Choroid plexus epithelial cell (primary cell): ENCODE data around the gene RIPPLY3.
A peak's percentile ranks its signal among the peaks of the same experiment; 100 is the strongest.
"Not testable (repeated sequence)": the region's sequence is repeated elsewhere in the genome, so short reads cannot be mapped to it uniquely, and the experiment has no call there.

ENCODE experiments used
- DNase-seq: peaks from one replicate; pipeline ENCODE4 v3.0.0-alpha.2; 2010; ENCODE audit warnings: low read depth
- H3K4me3 ChIP-seq: 2 replicates; pipeline ENCODE4 v1.5.1; 2011; ENCODE audit warnings: low read depth, mild to moderate bottlenecking, control low read depth, low read length, moderate library complexity
- TF ChIP-seq, protein P1 (sequence below): conservative IDR thresholded peaks from 2 replicates; pipeline ENCODE4 v1.5.1; 2011; ENCODE audit warnings: low read depth, mild to moderate bottlenecking, control low read depth, inconsistent platforms, low read length, moderate library complexity

Gene RIPPLY3

DNA sequence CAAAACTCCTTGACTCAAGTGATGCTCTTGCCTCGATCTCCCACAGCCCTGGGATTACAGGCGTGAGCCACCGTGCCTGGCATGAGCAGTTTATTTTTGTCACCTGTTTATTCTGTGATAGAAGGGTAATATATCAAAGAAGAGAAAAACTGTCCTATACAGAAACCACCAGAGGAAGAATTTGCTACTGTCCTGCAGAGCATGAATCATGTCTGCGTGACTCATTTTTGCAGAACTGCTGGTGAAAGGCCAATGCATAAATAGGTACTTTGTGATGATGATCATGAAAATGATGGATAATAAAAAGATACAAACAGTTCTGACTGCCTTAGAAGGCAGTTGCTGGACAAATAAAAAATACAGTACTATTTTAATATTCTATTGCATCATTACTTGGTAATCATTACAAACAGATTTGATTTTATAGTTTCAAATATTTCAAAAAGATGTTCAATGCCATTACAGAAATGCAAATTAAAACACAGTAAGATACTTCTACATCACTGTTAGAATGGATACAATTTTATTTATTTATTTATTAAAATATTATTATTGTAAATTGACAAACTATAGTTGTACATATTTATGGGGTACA is 26.5 kb downstream of the RIPPLY3 start:
- H3K4me3 ChIP-seq: no peak overlapping the region
- TF ChIP-seq, protein P1, sequence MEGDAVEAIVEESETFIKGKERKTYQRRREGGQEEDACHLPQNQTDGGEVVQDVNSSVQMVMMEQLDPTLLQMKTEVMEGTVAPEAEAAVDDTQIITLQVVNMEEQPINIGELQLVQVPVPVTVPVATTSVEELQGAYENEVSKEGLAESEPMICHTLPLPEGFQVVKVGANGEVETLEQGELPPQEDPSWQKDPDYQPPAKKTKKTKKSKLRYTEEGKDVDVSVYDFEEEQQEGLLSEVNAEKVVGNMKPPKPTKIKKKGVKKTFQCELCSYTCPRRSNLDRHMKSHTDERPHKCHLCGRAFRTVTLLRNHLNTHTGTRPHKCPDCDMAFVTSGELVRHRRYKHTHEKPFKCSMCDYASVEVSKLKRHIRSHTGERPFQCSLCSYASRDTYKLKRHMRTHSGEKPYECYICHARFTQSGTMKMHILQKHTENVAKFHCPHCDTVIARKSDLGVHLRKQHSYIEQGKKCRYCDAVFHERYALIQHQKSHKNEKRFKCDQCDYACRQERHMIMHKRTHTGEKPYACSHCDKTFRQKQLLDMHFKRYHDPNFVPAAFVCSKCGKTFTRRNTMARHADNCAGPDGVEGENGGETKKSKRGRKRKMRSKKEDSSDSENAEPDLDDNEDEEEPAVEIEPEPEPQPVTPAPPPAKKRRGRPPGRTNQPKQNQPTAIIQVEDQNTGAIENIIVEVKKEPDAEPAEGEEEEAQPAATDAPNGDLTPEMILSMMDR: no peak
- DNase-seq: peak; percentile 81

DNA sequence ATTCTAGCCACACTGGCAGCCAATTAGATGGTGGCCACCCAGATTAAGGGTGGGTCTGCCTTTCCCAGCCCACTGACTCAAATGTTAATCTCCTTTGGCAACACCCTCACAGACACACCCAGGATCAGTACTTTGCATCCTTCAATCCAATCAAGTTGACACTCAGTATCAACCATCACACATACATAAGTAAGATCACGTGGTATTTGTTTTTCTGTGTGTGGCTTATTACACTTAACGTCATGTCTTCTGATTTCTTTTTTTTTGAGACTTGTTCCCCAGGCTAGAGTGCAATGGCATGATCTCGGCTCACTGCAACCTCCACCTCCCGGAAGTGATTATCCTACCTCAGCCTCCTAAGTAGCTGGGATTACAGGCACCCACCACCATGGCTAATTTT is 27.9 kb downstream of the RIPPLY3 start:
- DNase-seq, H3K4me3 ChIP-seq: not testable (repeated sequence)

DNA sequence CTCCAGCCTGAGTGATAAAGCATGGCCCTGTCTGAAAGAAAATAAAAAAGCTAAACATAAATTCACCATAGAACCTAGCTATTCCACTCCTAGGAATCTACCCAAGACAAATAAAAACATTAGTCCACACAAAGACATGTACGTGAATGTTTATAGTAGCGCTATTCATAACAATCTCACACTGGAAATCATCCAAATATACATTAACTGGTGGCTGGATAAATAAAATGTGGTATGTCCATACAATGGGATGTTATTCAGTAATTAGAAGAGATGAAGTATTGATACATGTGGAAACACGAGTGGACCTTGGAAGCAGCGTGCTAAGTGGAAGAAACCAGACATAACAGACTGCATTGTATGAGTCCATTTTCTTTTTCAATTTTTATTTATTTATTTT is 29.7 kb downstream of the RIPPLY3 start:
- H3K4me3 ChIP-seq: no peak overlapping the region
- TF ChIP-seq, protein P1: no peak
- DNase-seq: no peak

DNA sequence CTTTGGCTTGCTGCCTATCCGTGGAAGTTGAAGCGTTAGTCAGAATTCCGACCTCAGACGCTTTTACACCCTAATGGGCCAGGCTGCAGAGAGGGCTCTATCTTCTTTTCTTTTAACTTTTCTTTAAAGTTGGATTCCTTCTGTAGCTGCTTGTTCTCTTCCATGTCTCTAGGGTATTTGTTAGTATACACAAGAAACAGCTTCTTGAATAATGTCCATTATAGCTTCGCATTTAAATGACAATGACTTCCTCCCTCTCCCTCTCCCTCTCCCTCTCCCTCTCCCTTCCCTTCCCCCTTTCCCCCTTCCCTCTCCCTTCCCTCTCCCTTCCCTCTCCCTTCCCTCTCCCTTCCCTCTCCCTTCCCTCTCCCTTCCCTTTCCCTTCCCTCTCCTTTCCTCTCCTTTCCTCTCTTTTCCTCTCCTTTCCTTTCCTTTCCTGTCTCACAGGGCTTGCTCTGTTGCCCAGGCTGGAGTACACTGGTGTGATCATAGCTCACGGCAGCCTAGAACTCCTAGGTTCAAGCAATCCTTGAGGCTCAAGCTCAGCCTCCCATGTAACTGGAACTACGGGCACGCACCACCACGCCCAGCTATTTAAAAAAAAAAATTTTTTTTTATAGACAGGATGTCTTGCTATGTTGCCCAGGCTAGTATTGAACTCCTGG is 33.0 kb downstream of the RIPPLY3 start:
- TF ChIP-seq, protein P1: no peak
- DNase-seq: no peak
- no peak overlapping the region for H3K4me3 ChIP-seq

DNA sequence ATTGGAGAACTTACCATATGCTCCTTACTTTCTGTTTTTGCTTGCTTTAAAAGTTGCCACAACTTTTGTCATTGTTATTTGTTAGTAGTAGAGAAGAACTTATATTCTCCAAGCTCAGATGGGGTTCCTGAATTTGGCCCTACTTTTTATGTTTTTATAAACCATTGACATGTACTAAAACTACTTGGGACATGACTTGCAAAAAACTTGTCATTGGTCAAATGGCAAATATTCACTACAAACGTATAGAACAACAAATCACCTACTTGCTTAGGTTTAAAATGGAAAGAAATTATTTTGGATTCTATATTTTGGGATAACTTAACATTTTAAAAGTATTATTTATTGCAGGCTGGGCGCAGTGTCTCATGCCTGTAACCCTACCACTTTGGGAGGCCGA is 33.7 kb downstream of the RIPPLY3 start:
- DNase-seq: no peak
- TF ChIP-seq, protein P1: no peak
- H3K4me3 ChIP-seq: no peak overlapping the region

DNA sequence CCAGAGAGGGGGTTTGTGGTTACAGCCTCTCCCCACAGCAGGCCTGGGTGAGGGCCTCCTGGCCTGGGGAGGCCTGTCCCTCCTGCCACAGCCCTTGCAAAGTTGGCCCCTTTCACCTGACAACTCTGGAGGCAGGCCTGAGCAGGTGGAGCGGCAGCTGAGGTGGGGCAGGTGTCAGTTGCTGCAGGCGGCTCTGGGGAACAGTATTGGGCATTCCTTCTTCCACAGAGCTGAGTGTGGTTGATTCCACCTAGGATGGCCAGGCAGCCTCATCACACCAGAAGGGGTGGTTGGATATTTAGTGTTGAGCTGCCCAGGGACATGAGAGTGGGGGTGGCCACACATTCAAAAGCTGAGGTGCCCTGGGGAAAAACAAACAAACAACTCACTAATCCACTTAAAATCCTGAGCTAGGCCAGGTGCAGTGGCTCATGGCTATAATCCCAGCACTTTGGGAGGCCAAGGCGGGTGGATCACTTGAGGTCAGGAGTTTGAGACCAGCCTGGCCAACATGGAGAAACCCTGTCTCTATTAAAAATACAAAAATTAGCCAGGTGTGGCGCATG is 35.3 kb downstream of the RIPPLY3 start:
- H3K4me3 ChIP-seq: no peak overlapping the region
- TF ChIP-seq, protein P1: no peak
- DNase-seq: no peak

DNA sequence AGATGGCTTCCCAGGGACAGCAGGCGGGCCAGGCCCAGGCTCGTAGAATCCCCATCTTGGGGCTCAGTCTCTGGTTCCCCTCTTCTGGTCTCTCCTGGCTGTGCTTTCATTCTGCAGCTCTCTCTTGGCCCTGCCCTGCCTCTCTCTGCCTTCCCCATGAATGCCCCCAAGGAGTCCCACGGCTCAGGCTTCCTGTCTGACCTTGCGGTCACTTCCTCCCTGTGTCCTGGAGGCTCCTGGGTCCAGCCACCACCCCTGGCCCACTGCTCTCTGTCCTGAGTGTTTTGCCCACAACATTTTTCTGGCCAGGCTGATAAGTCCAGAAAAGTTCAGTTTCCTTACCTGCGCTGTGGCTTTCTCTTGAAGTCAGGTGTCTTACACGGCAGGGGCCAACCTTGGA is 37.3 kb downstream of the RIPPLY3 start:
- no peak overlapping the region for H3K4me3 ChIP-seq
- DNase-seq: no peak
- TF ChIP-seq, protein P1: no peak
